H1 (cell line): ENCODE measurements around the gene CKLF. TPM values are rescaled to one million over a fixed set of nuclear protein-coding genes. Genes with fewer than 3 reads are reported as not detected.

Experiments
- CTCF ChIA-PET: fragments of 300-600 bp; sonication (Branson Sonifier 250); formaldehyde crosslinking; loops from one replicate; lab custom pipeline; 2021; ENCODE audit not compliant: partially characterized antibody; lab: Charles Lee
- POLR2A ChIA-PET: fragments of 300-600 bp; sonication (Branson Sonifier 250); formaldehyde crosslinking; loops from one replicate; lab custom pipeline; 2021; ENCODE audit warnings: inconsistent platforms; ENCODE audit not compliant: partially characterized antibody; lab: Charles Lee
- DNase-seq, 2 experiments: peaks; one replicate each; pipeline versions ENCODE4 v3.0.0 to v3.0.0-alpha.2; 2010 to 2022; ENCODE audit warnings: low spot score in 2 of 2, low read depth in 1 of 2, mixed read lengths in 1 of 2
- FAIRE-seq: peaks from 2 replicates; lab custom pipeline; 2011; peaks lifted over from hg19 to GRCh38; lab: Jason Lieb, UNC
- H2AFZ ChIP-seq: 2 replicates; pipeline ENCODE4 v1.8.1; 2012; ENCODE audit warnings: low read length, inconsistent platforms
- H2AK5ac ChIP-seq: 2 replicates; pipeline ENCODE4 v1.6.1; 2013; ENCODE audit warnings: low read depth, low read length
- H2BK120ac ChIP-seq: replicated peaks from 2 replicates; pipeline ENCODE3; 2013; ENCODE audit warnings: low read depth, low read length, inconsistent platforms
- H2BK12ac ChIP-seq: 2 replicates; pipeline ENCODE4 v1.6.1; 2013; ENCODE audit warnings: low read depth, low read length
- H2BK15ac ChIP-seq: 2 replicates; pipeline ENCODE4 v1.6.1; 2013; ENCODE audit warnings: low read length
- H2BK20ac ChIP-seq: 2 replicates; pipeline ENCODE4 v1.6.1; 2013; ENCODE audit warnings: low read length
- H2BK5ac ChIP-seq: 2 replicates; pipeline ENCODE4 v1.6.1; 2013; ENCODE audit warnings: low read depth, low read length
- H3K14ac ChIP-seq: 2 replicates; pipeline ENCODE4 v1.6.1; 2013; ENCODE audit warnings: inconsistent platforms; ENCODE audit not compliant: insufficient read length
- H3K18ac ChIP-seq: 2 replicates; pipeline ENCODE4 v1.6.1; 2013; ENCODE audit warnings: low read length; ENCODE audit errors: extremely low read depth
- H3K23ac ChIP-seq: 2 replicates; pipeline ENCODE4 v1.6.1; 2013; ENCODE audit warnings: inconsistent platforms; ENCODE audit not compliant: insufficient read length
- H3K23me2 ChIP-seq: 2 replicates; pipeline ENCODE4 v1.6.1; 2013; ENCODE audit warnings: low read depth, low read length
- H3K27ac ChIP-seq: 2 replicates; pipeline ENCODE4 v1.6.1; 2011; ENCODE audit warnings: low read depth, low read length, inconsistent platforms
- H3K27me3 ChIP-seq, 4 experiments: replicated peaks in 1 of 4; 1 replicate in 1 of 4; 2 replicates in 3 of 4; pipeline versions ENCODE4 v1.6.1 to v1.8.1; 2011 to 2013; ENCODE audit warnings: low read length in 3 of 4, mild to moderate bottlenecking in 3 of 4, inconsistent platforms in 2 of 4, mixed read lengths in 2 of 4, moderate library complexity in 1 of 4; ENCODE audit not compliant: control insufficient read depth in 3 of 4, insufficient read depth in 3 of 4; ENCODE audit errors: extremely low read depth in 1 of 4
- H3K36me3 ChIP-seq, 4 experiments: 2 replicates each; pipeline versions ENCODE4 v1.6.1 to v1.8.1; 2011 to 2013; ENCODE audit warnings: mild to moderate bottlenecking in 4 of 4, low read length in 3 of 4, moderate library complexity in 2 of 4, control low read depth in 1 of 4, inconsistent platforms in 1 of 4; ENCODE audit not compliant: insufficient read depth in 4 of 4, control insufficient read depth in 2 of 4
- H3K4ac ChIP-seq: replicated peaks from 2 replicates; pipeline ENCODE3; 2013; ENCODE audit warnings: low read length, low read depth, mixed read lengths, inconsistent platforms; ENCODE audit not compliant: insufficient read length
- H3K4me1 ChIP-seq, 4 experiments: replicated peaks in 1 of 4; 1 replicate in 1 of 4; 2 replicates in 3 of 4; pipeline versions ENCODE4 v1.6.1 to v1.8.1; 2011 to 2013; ENCODE audit warnings: low read length in 3 of 4, inconsistent platforms in 2 of 4, mixed read lengths in 1 of 4; ENCODE audit not compliant: insufficient read depth in 4 of 4, control insufficient read depth in 3 of 4
- H3K4me2 ChIP-seq, 2 experiments: 2 replicates each; pipeline versions ENCODE4 v1.6.1 to v1.8.1; 2011 to 2013; ENCODE audit warnings: low read depth in 2 of 2, low read length in 2 of 2, control low read depth in 1 of 2, inconsistent platforms in 1 of 2, mild to moderate bottlenecking in 1 of 2; ENCODE audit not compliant: insufficient read depth in 1 of 2
- H3K4me3 ChIP-seq, 4 experiments: fragments of 200-600, 300-600 bp in 1 of 4; sonication (generic), shearing (Covaris generic), sonication (Bioruptor Twin) in 1 of 4; 2 replicates each; pipeline versions ENCODE4 v1.5.1 to v1.8.1; 2011 to 2016; ENCODE audit warnings: low read length in 4 of 4, low read depth in 3 of 4, control low read depth in 2 of 4, inconsistent platforms in 2 of 4, mild to moderate bottlenecking in 2 of 4, mixed read lengths in 1 of 4, moderate library complexity in 1 of 4; ENCODE audit not compliant: insufficient read depth in 2 of 4; ENCODE audit errors: extremely low read depth in 1 of 4
- H3K56ac ChIP-seq: replicated peaks from 2 replicates; pipeline ENCODE3; 2013; ENCODE audit warnings: low read depth, mild to moderate bottlenecking, mixed read lengths, low read length, inconsistent platforms; ENCODE audit not compliant: insufficient read length
- H3K79me1 ChIP-seq: 2 replicates; pipeline ENCODE4 v1.6.1; 2013; ENCODE audit warnings: low read depth, low read length, control low read depth
- H3K79me2 ChIP-seq, 2 experiments: 2 replicates each; pipeline versions ENCODE4 v1.6.1 to v1.8.1; 2012 to 2013; ENCODE audit warnings: low read length in 2 of 2, mild to moderate bottlenecking in 2 of 2, inconsistent platforms in 1 of 2; ENCODE audit not compliant: insufficient read depth in 2 of 2, control insufficient read depth in 1 of 2
- H3K9ac ChIP-seq, 4 experiments: replicated peaks in 1 of 4; 1 replicate in 1 of 4; 2 replicates in 3 of 4; pipeline versions ENCODE4 v1.6.1 to v1.8.1; 2011 to 2013; ENCODE audit warnings: low read depth in 3 of 4, low read length in 3 of 4, control low read depth in 2 of 4, mild to moderate bottlenecking in 2 of 4, moderate library complexity in 2 of 4, inconsistent platforms in 1 of 4; ENCODE audit errors: extremely low read depth in 1 of 4
- H3K9me3 ChIP-seq, 2 experiments: 2 replicates each; pipeline versions ENCODE4 v1.6.1 to v1.8.1; 2012 to 2013; ENCODE audit warnings: mild to moderate bottlenecking in 2 of 2, moderate library complexity in 2 of 2, control low read depth in 1 of 2, inconsistent platforms in 1 of 2, low read depth in 1 of 2, low read length in 1 of 2, mixed read lengths in 1 of 2; ENCODE audit not compliant: insufficient read depth in 2 of 2
- H4K20me1 ChIP-seq, 2 experiments: replicated peaks in 1 of 2; 2 replicates each; pipeline versions ENCODE3 to v1.8.1; 2011 to 2013; ENCODE audit warnings: inconsistent platforms in 2 of 2, low read length in 2 of 2, mild to moderate bottlenecking in 1 of 2; ENCODE audit not compliant: insufficient read depth in 2 of 2, control insufficient read depth in 1 of 2
- H4K5ac ChIP-seq: 2 replicates; pipeline ENCODE4 v1.6.1; 2013; ENCODE audit warnings: low read length, low read depth, mixed read lengths, inconsistent platforms; ENCODE audit not compliant: insufficient read length
- H4K8ac ChIP-seq: 2 replicates; pipeline ENCODE4 v1.8.0; 2013; ENCODE audit warnings: mild to moderate bottlenecking, moderate library complexity, low read length, inconsistent platforms; ENCODE audit not compliant: insufficient read depth; ENCODE audit errors: extremely low read depth
- H4K91ac ChIP-seq: replicated peaks from 2 replicates; pipeline ENCODE3; 2013; ENCODE audit warnings: low read length, mixed read lengths, inconsistent platforms; ENCODE audit not compliant: insufficient read length
- BRCA1 ChIP-seq: IDR thresholded peaks from 2 replicates; pipeline ENCODE4 v1.6.1; 2012; ENCODE audit warnings: low read depth, low read length, improper control_type of control experiment
- CTBP2 ChIP-seq: IDR thresholded peaks from 2 replicates; pipeline ENCODE4 v1.7.0; 2011; ENCODE audit warnings: borderline replicate concordance, mild to moderate bottlenecking, moderate library complexity, mixed read lengths, low read length; ENCODE audit not compliant: insufficient read depth, insufficient read length
- E2F6 ChIP-seq: IDR thresholded peaks from 2 replicates; pipeline ENCODE4 v1.6.1; 2012; ENCODE audit warnings: inconsistent platforms
- JUND ChIP-seq: IDR thresholded peaks from 2 replicates; pipeline ENCODE4 v1.6.1; 2011; ENCODE audit warnings: mild to moderate bottlenecking, improper control_type of control experiment, low read length
- NRF1 ChIP-seq: IDR thresholded peaks from 2 replicates; pipeline ENCODE4 v1.6.1; 2011; ENCODE audit warnings: mild to moderate bottlenecking, low read depth, low read length, improper control_type of control experiment
- PHF8 ChIP-seq: fragments of 200-600 bp; sonication (generic); conservative IDR thresholded peaks from 2 replicates; pipeline ENCODE4 v1.7.1; 2012; ENCODE audit warnings: low read depth, mild to moderate bottlenecking, inconsistent platforms, low read length, moderate library complexity
- POU5F1 ChIP-seq: IDR thresholded peaks from 2 replicates; pipeline ENCODE4 v1.6.1; 2011; ENCODE audit warnings: low read depth, mild to moderate bottlenecking, low read length, moderate library complexity
- RFX5 ChIP-seq: IDR thresholded peaks from 2 replicates; pipeline ENCODE4 v1.6.1; 2011; ENCODE audit warnings: low read depth, low read length, improper control_type of control experiment, borderline replicate concordance
- SIN3A ChIP-seq, 2 experiments: IDR thresholded peaks in 1 of 2; conservative IDR thresholded peaks in 1 of 2; 2 replicates each; pipeline ENCODE4 v1.6.1; 2011 to 2012; ENCODE audit warnings: low read length in 2 of 2, improper control_type of control experiment in 1 of 2, low read depth in 1 of 2, mild to moderate bottlenecking in 1 of 2
- SP2 ChIP-seq: IDR thresholded peaks from 2 replicates; pipeline ENCODE4 v1.6.1; 2012; ENCODE audit warnings: mild to moderate bottlenecking, low read length, inconsistent platforms
- TCF12 ChIP-seq: IDR thresholded peaks from 2 replicates; pipeline ENCODE4 v1.6.1; 2011; ENCODE audit warnings: low read depth, mild to moderate bottlenecking, low read length
- TEAD4 ChIP-seq: IDR thresholded peaks from 2 replicates; pipeline ENCODE4 v1.6.1; 2012; ENCODE audit warnings: low read depth, low read length, inconsistent platforms, mixed read lengths
- WGBS, 2 experiments: shearing (Covaris generic) in 1 of 2; methylation state at CpG; one replicate each; pipeline versions ENCODE4 v1.1.6 to v1.1.7; 2013 to 2015; ENCODE audit warnings: low lambda C conversion rate in 2 of 2, mixed read lengths in 2 of 2, inconsistent platforms in 1 of 2, low coverage in 1 of 2, missing lambda C conversion rate in 1 of 2; ENCODE audit not compliant: insufficient replicate concordance in 2 of 2, insufficient coverage in 1 of 2, insufficient read length in 1 of 2; ENCODE audit errors: extremely low coverage in 1 of 2, missing lambda C conversion rate in 1 of 2; 5-methylcytosine and 5-hydroxymethylcytosine counted together
- polyA plus RNA-seq, 7 experiments: library from polyadenylated mRNA; depleted of rRNA in 3 of 7; stranded (reverse) in 5 of 7; unstranded in 2 of 7; fragments of >200 nt in 5 of 7; fragments of 200-250 nt in 2 of 7; gene quantifications; 1 replicate in 5 of 7; 2 replicates in 1 of 7; 4 replicates in 1 of 7; pipeline versions ENCODE4 v1.2.1 to v1.2.3, GENCODE V29; 2011 to 2013; ENCODE audit warnings: missing spikeins in 2 of 7, mixed read lengths in 2 of 7
- total RNA-seq: library from RNA; stranded (reverse); fragmentation: NEBNext Ultra II Directional; extraction: Animal tissue kit (Norgen Biotek cat#: 25700); gene quantifications from 2 replicates; pipeline ENCODE4 v1.2.1, GENCODE V29; 2021

The CKLF gene
- total and polyA plus RNA-seq, 2 of the 8 experiments (the other 6 are each of a cell fraction or from before 2014, with no cell fraction given) = 21.1 to 63.5 TPM

- H3K27me3 ChIP-seq = no peaks in the 10 kb centered on the region
- DNase-seq (peak in 1 of 2 experiments; percentile 73), FAIRE-seq (no peak)
- H3K23me2 ChIP-seq = no peaks in the 10 kb centered on the region
- no peak overlapping the region for H3K27ac ChIP-seq
- H4K91ac ChIP-seq = peak overlapping the region; percentile 42
- ChIA-PET CTCF (interaction anchor here (0.6 to 2.5 kb wide), 42 partner anchors 9 to 197 kb away, joined by 3 to 30 read pairs (median 4); partner anchors contain the start of gene CMTM2), POLR2A (interaction anchor here (1.1 kb wide), 1 partner anchor 15 kb away, joined by 6 read pairs; no protein-coding TSS in a partner anchor)
- H3K4me3 ChIP-seq = no peak overlapping the region
- no peak overlapping the region for H2BK120ac ChIP-seq
- H3K36me3 ChIP-seq = no peaks in the 10 kb centered on the region
- H3K4me1 ChIP-seq = no peaks in the 10 kb centered on the region
- no peak overlapping the region for H3K4me2 ChIP-seq
- H3K9ac ChIP-seq = no peak overlapping the region
- no peaks in the 10 kb centered on the region for H3K79me1 ChIP-seq
- no peak overlapping the region for H3K18ac ChIP-seq
- no peak overlapping the region for H4K5ac ChIP-seq
- H3K4ac ChIP-seq = peak overlapping the region; percentile 44
- H3K56ac ChIP-seq = no peak overlapping the region
- H2BK12ac ChIP-seq = peak overlapping the region; percentile 75; the same call in 1 of the 2 replicates
- no peak overlapping the region for H3K14ac ChIP-seq
- 87% methylated on average over 8 of the region's 8 CpGs; no CpG with 5 or more reads in 1 of the 2 experiments for WGBS, 2 experiments
- no peak overlapping the region for H2BK5ac ChIP-seq
- no peak overlapping the region for H2AK5ac ChIP-seq
- H3K23ac ChIP-seq = no peak overlapping the region
- no peaks in the 10 kb centered on the region for H3K9me3 ChIP-seq
- no peaks in the 10 kb centered on the region for H4K20me1 ChIP-seq
- H4K8ac ChIP-seq = no peak overlapping the region
- no peak overlapping the region for H2AFZ ChIP-seq
- H2BK15ac ChIP-seq = no peak overlapping the region; the same call in 1 of the 2 replicates
- no peak overlapping the region for H2BK20ac ChIP-seq
- H3K79me2 ChIP-seq = no peaks in the 10 kb centered on the region
- 0 out of 2 replicates have a peak, but pooled peaks have one; percentile 16 for TF ChIP-seq JUND
- no peak for TF ChIP-seq RFX5
- TF ChIP-seq SP2 = no peak
- TF ChIP-seq NRF1 = no peak
- TF ChIP-seq TCF12 = no peak
- no peak for TF ChIP-seq PHF8
- TF ChIP-seq E2F6 = peak; percentile 71
- no peak for TF ChIP-seq BRCA1
- no peak for TF ChIP-seq SIN3A (conservative IDR thresholded peaks at IDR 0.05 in 1 of 2, IDR thresholded peaks at IDR 0.05 in 1 of 2; ENCODE audit: low read depth in 1 of 2, low read length in 2 of 2)
- TF ChIP-seq CTBP2 = no peak
- no peak for TF ChIP-seq POU5F1
- peak; percentile 15; the same call in 1 of the 2 replicates for TF ChIP-seq TEAD4
Measured at GRCh38 chr16:66588981-66589713, 36.8 kb downstream of the CKLF start.
